Dendritic cell treated with granulocyte-macrophage colony-stimulating factor and Interleukin-4, amounts not matched to agents 40 ng/mL and 50 ng/mL, for 4 days (primary cell): Measurements from ENCODE around the gene ERCC6L2.

Experiments
- H3K27ac Mint-ChIP-seq: one replicate; pipeline ENCODE4 v1.8.0; 2022; ENCODE audit warnings: mild to moderate bottlenecking, mixed read lengths
- H3K27me3 Mint-ChIP-seq: one replicate; pipeline ENCODE4 v1.8.0; 2022; ENCODE audit warnings: mild to moderate bottlenecking, mixed read lengths
- H3K36me3 Mint-ChIP-seq: one replicate; pipeline ENCODE4 v1.8.0; 2022; ENCODE audit warnings: low read depth, mixed read lengths
- H3K4me1 Mint-ChIP-seq: one replicate; pipeline ENCODE4 v1.8.0; 2022; ENCODE audit warnings: low read depth, mixed read lengths
- H3K4me3 Mint-ChIP-seq: one replicate; pipeline ENCODE4 v1.8.0; 2022; ENCODE audit warnings: mild to moderate bottlenecking, moderate library complexity, mixed read lengths
- H3K9me3 Mint-ChIP-seq: one replicate; pipeline ENCODE4 v1.8.0; 2022; ENCODE audit warnings: mixed read lengths
- intact Hi-C: fragments of 100-400 bp; cut with micrococcal nuclease; formaldehyde crosslinking; loops from one replicate; pipeline ENCODE4 v1.15.0; 2022

The ERCC6L2 gene

GRCh38 chr9:95876595-95876994 lies 1.1 kb downstream of the ERCC6L2 start:
- peaks cover 15% of the 10 kb centered on the region for H3K9me3 Mint-ChIP-seq
- H3K27ac Mint-ChIP-seq = no peak overlapping the region
- peaks cover 40% of the 10 kb centered on the region for H3K36me3 Mint-ChIP-seq
- no peak overlapping the region for H3K4me3 Mint-ChIP-seq
- H3K27me3 Mint-ChIP-seq = no peaks in the 10 kb centered on the region
- H3K4me1 Mint-ChIP-seq = peaks cover 10% of the 10 kb centered on the region
- intact Hi-C loops = loop anchor here (5.0 to 10.0 kb wide), 5 partner anchors 188 to 898 kb away; partner anchors contain the start of genes FANCC, PRXL2C and ZNF510

GRCh38 chr9:95877984-95878383 lies 2.5 kb downstream of the ERCC6L2 start:
- Mint-ChIP-seq H3K36me3 (peaks cover 32% of the 10 kb centered on the region), H3K27ac (no peak overlapping the region), H3K9me3 (peaks cover 6% of the 10 kb centered on the region), H3K4me3 (no peak overlapping the region), H3K27me3 (no peaks in the 10 kb centered on the region), H3K4me1 (peaks cover 19% of the 10 kb centered on the region)
- intact Hi-C loops = loop anchor here (5.0 to 10.0 kb wide), 5 partner anchors 187 to 897 kb away; partner anchors contain the start of genes FANCC, PRXL2C and ZNF510

GRCh38 chr9:95879591-95879990 lies 4.1 kb downstream of the ERCC6L2 start:
- Mint-ChIP-seq H3K36me3 (peaks cover 42% of the 10 kb centered on the region), H3K4me1 (peaks cover 18% of the 10 kb centered on the region), H3K4me3 (no peak overlapping the region), H3K27ac (no peak overlapping the region), H3K27me3 (no peaks in the 10 kb centered on the region), H3K9me3 (peaks cover 6% of the 10 kb centered on the region)
- intact Hi-C loops = loop anchor here (5.0 to 10.0 kb wide), 5 partner anchors 185 to 895 kb away; partner anchors contain the start of genes FANCC, PRXL2C and ZNF510

- H3K36me3 Mint-ChIP-seq = peaks cover 42% of the 10 kb centered on the region
- intact Hi-C loops = no loop called here
- H3K4me1 Mint-ChIP-seq = peaks cover 12% of the 10 kb centered on the region
- H3K27me3 Mint-ChIP-seq = no peaks in the 10 kb centered on the region
- H3K27ac Mint-ChIP-seq = no peak overlapping the region
- H3K9me3 Mint-ChIP-seq = peaks cover 6% of the 10 kb centered on the region
- H3K4me3 Mint-ChIP-seq = no peak overlapping the region
These were observed 4.7 kb downstream of the ERCC6L2 start for GRCh38 chr9:95880021-95880690.

- Mint-ChIP-seq H3K27me3 (no peaks in the 10 kb centered on the region), H3K27ac (no peak overlapping the region), H3K4me3 (no peak overlapping the region), H3K9me3 (no peaks in the 10 kb centered on the region), H3K4me1 (peaks cover 3% of the 10 kb centered on the region), H3K36me3 (peaks cover 58% of the 10 kb centered on the region)
- intact Hi-C loops = no loop called here
These were observed 12.5 kb downstream of the ERCC6L2 start for GRCh38 chr9:95887926-95888497.

- intact Hi-C loops = no loop called here
- Mint-ChIP-seq H3K27me3 (no peaks in the 10 kb centered on the region), H3K4me3 (no peak overlapping the region), H3K27ac (no peak overlapping the region), H3K4me1 (no peaks in the 10 kb centered on the region), H3K36me3 (peaks cover 40% of the 10 kb centered on the region), H3K9me3 (no peaks in the 10 kb centered on the region)
These were observed 15.1 kb downstream of the ERCC6L2 start for GRCh38 chr9:95890594-95890993.

GRCh38 chr9:95891067-95891671 lies 15.7 kb downstream of the ERCC6L2 start:
- intact Hi-C loops = no loop called here
- no peak overlapping the region for H3K27ac Mint-ChIP-seq
- H3K4me1 Mint-ChIP-seq = no peaks in the 10 kb centered on the region
- H3K9me3 Mint-ChIP-seq = no peaks in the 10 kb centered on the region
- no peaks in the 10 kb centered on the region for H3K27me3 Mint-ChIP-seq
- peaks cover 35% of the 10 kb centered on the region for H3K36me3 Mint-ChIP-seq
- no peak overlapping the region for H3K4me3 Mint-ChIP-seq

- Mint-ChIP-seq H3K27me3 (no peaks in the 10 kb centered on the region), H3K9me3 (no peaks in the 10 kb centered on the region), H3K36me3 (peaks cover 27% of the 10 kb centered on the region), H3K4me3 (no peak overlapping the region), H3K4me1 (peaks cover 6% of the 10 kb centered on the region), H3K27ac (no peak overlapping the region)
- intact Hi-C loops = no loop called here
These were observed 17.2 kb downstream of the ERCC6L2 start for GRCh38 chr9:95892690-95893089.

- Mint-ChIP-seq H3K4me3 (no peak overlapping the region), H3K4me1 (peaks cover 6% of the 10 kb centered on the region), H3K27ac (no peak overlapping the region), H3K27me3 (no peaks in the 10 kb centered on the region), H3K9me3 (no peaks in the 10 kb centered on the region), H3K36me3 (peaks cover 39% of the 10 kb centered on the region)
- intact Hi-C loops = no loop called here
These were observed 21.1 kb downstream of the ERCC6L2 start for GRCh38 chr9:95896580-95896979.

- peaks cover 6% of the 10 kb centered on the region for H3K4me1 Mint-ChIP-seq
- H3K27ac Mint-ChIP-seq = no peak overlapping the region
- intact Hi-C loops = no loop called here
- no peaks in the 10 kb centered on the region for H3K9me3 Mint-ChIP-seq
- H3K4me3 Mint-ChIP-seq = no peak overlapping the region
- no peaks in the 10 kb centered on the region for H3K27me3 Mint-ChIP-seq
- H3K36me3 Mint-ChIP-seq = peaks cover 25% of the 10 kb centered on the region
These were observed 26.0 kb downstream of the ERCC6L2 start for GRCh38 chr9:95901506-95901905.

GRCh38 chr9:95903398-95903797 lies 27.9 kb downstream of the ERCC6L2 start:
- intact Hi-C loops = no loop called here
- Mint-ChIP-seq H3K36me3 (peaks cover 39% of the 10 kb centered on the region), H3K27ac (no peak overlapping the region), H3K27me3 (no peaks in the 10 kb centered on the region), H3K4me3 (no peak overlapping the region), H3K4me1 (no peaks in the 10 kb centered on the region), H3K9me3 (no peaks in the 10 kb centered on the region)

GRCh38 chr9:95907794-95908193 lies 32.3 kb downstream of the ERCC6L2 start:
- Mint-ChIP-seq H3K36me3 (peaks cover 29% of the 10 kb centered on the region), H3K4me1 (no peaks in the 10 kb centered on the region), H3K9me3 (no peaks in the 10 kb centered on the region), H3K4me3 (no peak overlapping the region), H3K27me3 (no peaks in the 10 kb centered on the region), H3K27ac (no peak overlapping the region)
- intact Hi-C loops = no loop called here

- no peaks in the 10 kb centered on the region for H3K27me3 Mint-ChIP-seq
- no peaks in the 10 kb centered on the region for H3K4me1 Mint-ChIP-seq
- H3K27ac Mint-ChIP-seq = no peak overlapping the region
- intact Hi-C loops = no loop called here
- no peak overlapping the region for H3K4me3 Mint-ChIP-seq
- H3K36me3 Mint-ChIP-seq = peaks cover 40% of the 10 kb centered on the region
- no peaks in the 10 kb centered on the region for H3K9me3 Mint-ChIP-seq
These were observed 34.7 kb downstream of the ERCC6L2 start for GRCh38 chr9:95910023-95910707.

- no peaks in the 10 kb centered on the region for H3K27me3 Mint-ChIP-seq
- H3K36me3 Mint-ChIP-seq = peaks cover 46% of the 10 kb centered on the region
- no peaks in the 10 kb centered on the region for H3K4me1 Mint-ChIP-seq
- no peak overlapping the region for H3K27ac Mint-ChIP-seq
- H3K9me3 Mint-ChIP-seq = no peaks in the 10 kb centered on the region
- intact Hi-C loops = no loop called here
- no peak overlapping the region for H3K4me3 Mint-ChIP-seq
These were observed 35.4 kb downstream of the ERCC6L2 start for GRCh38 chr9:95910770-95911340.
